ENCODE results near the gene CDK19.
A peak's percentile ranks its signal among the peaks of the same experiment; 100 is the strongest.

CDK19 gene

DNA sequence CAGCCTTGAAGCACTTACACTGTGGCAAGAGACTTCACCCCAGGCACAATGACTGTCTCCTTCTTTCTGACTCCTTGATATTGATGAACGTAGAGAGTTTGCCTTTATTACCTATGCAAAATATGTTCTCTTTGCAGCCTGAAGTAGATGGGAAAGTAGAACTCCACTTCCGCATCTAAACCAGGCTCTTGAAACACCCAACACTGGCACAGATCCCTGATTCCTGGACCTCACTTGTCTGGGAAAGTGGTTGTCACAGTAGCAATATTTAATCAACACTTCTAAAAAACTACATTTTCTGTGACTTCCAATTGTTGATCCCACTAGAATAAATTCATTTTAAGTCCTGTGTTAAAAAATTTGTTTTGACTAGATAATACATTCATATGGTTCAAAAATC, 143.1 kb downstream of the CDK19 start:
- Histone ChIP-seq H3K27me3 (no peaks in the 10 kb centered on the region), H3K36me3 (peaks cover 44% of the 10 kb centered on the region), H3K4me1 (peaks cover 14% of the 10 kb centered on the region), H3K9ac (no peak overlapping the region), H3K27ac (no peak overlapping the region), H4K20me1 (peaks cover 30% of the 10 kb centered on the region), H3K4me3 (no peak overlapping the region), H3K4me2 (0 out of 2 replicates have a peak overlapping the region, but pooled peaks have one; percentile 9), H3K9me3 (no peaks in the 10 kb centered on the region; the same call in 1 of the 2 replicates)
- no peak for TF ChIP-seq Cebpa-rat (IDR thresholded peaks at IDR 0.05)

DNA sequence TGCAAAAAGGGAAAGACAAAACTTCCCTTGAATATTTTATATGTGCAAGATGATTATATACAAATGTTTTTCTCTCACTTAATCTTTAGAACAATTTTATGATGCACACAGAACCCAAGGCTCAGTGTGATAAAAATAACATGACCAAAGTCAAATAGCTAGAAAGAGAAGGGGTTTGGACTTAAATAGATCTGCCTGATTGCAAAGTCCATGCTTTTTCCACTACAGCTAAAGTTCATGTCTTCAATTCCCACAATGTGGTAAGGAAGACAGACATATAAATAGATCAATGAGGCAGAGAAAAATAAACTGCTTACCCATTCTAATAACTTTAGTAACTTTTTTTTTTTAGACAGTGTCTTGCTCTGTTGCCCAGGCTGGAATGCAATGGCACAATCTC, 143.8 kb downstream of the CDK19 start:
- peaks cover 30% of the 10 kb centered on the region for H4K20me1 ChIP-seq
- H3K36me3 ChIP-seq, result peaks cover 40% of the 10 kb centered on the region
- no peaks in the 10 kb centered on the region for H3K27me3 ChIP-seq
- no peak for TF ChIP-seq Cebpa-rat (IDR thresholded peaks at IDR 0.05)
- H3K9ac ChIP-seq, result no peak overlapping the region
- H3K4me3 ChIP-seq, result no peak overlapping the region
- peaks cover 14% of the 10 kb centered on the region for H3K4me1 ChIP-seq
- H3K9me3 ChIP-seq, result no peaks in the 10 kb centered on the region; the same call in 1 of the 2 replicates
- H3K4me2 ChIP-seq, result peak overlapping the region; percentile 9; the same call in 1 of the 2 replicates
- no peak overlapping the region for H3K27ac ChIP-seq

DNA sequence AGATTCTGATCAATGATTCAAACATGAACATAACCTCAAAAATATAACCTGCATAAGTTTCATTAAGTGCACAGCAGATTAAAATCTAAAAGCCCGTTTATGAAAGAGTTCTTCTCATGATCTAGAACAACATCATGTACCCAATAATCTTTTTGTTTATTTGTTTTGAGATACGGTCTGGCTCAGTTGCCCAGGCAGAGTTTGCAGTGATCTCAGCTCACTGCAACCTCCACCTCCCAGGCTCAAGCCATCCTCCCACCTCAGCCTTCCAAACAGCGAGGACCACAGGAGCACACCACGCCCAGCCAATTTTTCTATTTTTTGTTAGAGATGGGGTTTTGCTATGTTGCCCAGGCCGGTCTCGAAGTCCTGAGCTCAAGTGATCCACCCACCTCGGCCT, 149.7 kb downstream of the CDK19 start:
- peaks cover 16% of the 10 kb centered on the region; the same call in 1 of the 2 replicates for H4K20me1 ChIP-seq
- H3K9ac ChIP-seq, result no peak overlapping the region
- H3K27ac ChIP-seq, result no peak overlapping the region
- no peaks in the 10 kb centered on the region for H3K27me3 ChIP-seq
- peaks cover 65% of the 10 kb centered on the region for H3K36me3 ChIP-seq
- peaks cover 21% of the 10 kb centered on the region for H3K9me3 ChIP-seq
- H3K4me2 ChIP-seq, result no peak overlapping the region
- no peaks in the 10 kb centered on the region for H3K4me1 ChIP-seq
- no peak for TF ChIP-seq Cebpa-rat (IDR thresholded peaks at IDR 0.05)
- no peak overlapping the region for H3K4me3 ChIP-seq

DNA sequence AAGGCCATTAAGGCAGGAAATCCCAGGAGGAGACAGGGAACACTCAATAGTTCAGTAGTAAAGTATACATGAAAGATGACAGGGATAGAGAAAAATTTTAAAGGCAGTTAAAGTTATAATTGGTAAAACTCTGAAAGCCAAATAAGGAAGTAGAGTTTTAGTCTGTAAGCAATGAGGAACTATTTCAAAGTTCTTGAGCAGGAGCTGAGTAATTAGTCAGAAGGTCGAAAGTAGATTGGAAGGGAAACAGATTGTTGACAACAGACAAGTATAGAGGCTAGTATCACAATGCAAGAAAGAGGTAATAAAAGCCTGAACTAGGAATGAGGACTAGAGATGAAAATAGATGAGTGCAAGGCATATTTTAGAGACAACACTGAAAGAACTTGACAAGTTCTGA, 150.3 kb downstream of the CDK19 start:
- Histone ChIP-seq H3K36me3 (peaks cover 69% of the 10 kb centered on the region), H3K9ac (no peak overlapping the region), H3K27me3 (no peaks in the 10 kb centered on the region; the same call in 1 of the 2 replicates), H3K27ac (no peak overlapping the region), H3K9me3 (peaks cover 28% of the 10 kb centered on the region), H3K4me2 (no peak overlapping the region), H4K20me1 (peaks cover 9% of the 10 kb centered on the region; the same call in 1 of the 2 replicates), H3K4me1 (no peaks in the 10 kb centered on the region), H3K4me3 (no peak overlapping the region)
- no peak for TF ChIP-seq Cebpa-rat (IDR thresholded peaks at IDR 0.05)

DNA sequence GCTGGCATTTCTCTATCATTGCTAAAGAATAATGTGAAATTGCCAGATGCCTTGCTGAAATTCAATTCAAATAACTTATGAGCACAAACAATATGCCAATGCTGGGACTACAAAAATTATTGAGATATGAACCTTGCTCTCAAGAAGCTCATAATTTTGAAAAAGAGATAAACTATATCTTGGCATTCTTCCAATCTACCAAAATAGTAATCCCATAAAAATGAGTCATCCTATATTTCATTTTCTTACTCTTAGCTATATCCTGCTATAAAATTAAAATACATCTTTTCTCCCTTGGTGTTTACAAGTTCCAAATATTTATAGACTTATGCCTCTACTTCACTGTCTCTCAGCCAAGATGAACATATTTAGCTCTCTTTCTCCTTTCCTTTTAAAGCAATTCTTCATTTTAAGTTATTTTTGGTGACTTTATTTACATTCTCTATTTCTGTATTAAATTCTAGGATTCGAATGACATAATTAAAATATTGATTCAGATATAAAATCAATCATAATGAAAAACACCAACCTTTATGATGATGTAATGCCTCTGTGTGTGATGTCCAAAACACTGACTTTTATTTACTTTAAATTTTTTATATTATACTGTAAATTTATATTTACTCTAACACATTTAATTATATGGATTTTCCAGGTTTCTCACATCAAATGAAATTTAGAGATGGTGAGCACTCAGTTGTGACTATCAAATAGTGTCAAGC, 152.6 kb downstream of the CDK19 start:
- Histone ChIP-seq H3K4me2 (no peak overlapping the region), H3K9me3 (peaks cover 28% of the 10 kb centered on the region)
- TF ChIP-seq Cebpa-rat (IDR thresholded peaks at IDR 0.05), result no peak

DNA sequence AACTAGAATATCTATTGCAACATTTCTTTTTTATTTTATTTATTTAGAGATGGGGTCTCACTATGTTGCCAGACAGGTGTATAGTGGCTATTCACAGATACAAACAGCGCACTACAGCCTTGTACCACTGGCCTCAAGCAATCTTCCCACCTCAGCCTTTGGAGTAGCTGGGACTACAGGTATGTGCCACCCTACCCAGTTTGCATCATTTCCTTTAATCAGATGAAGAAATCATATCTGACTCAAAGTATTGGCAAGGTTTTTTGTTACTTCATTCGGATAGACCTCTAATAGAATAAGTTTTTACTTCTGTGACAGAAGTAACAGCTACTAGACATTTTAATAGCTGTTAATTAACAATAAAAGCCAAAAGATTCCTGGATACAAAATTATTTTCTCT, 153.9 kb downstream of the CDK19 start:
- Histone ChIP-seq H3K4me1 (no peaks in the 10 kb centered on the region), H3K9me3 (peaks cover 28% of the 10 kb centered on the region), H3K4me3 (no peak overlapping the region), H3K9ac (no peak overlapping the region), H3K27me3 (no peaks in the 10 kb centered on the region; the same call in 1 of the 2 replicates), H3K4me2 (no peak overlapping the region), H3K27ac (no peak overlapping the region), H4K20me1 (no peaks in the 10 kb centered on the region), H3K36me3 (peaks cover 66% of the 10 kb centered on the region)
- TF ChIP-seq Cebpa-rat (IDR thresholded peaks at IDR 0.05), result no peak

More for the DNA sequence above, 152.6 kb downstream of the CDK19 start:
- Histone ChIP-seq H4K20me1 (no peaks in the 10 kb centered on the region), H3K36me3 (peaks cover 69% of the 10 kb centered on the region), H3K27me3 (no peaks in the 10 kb centered on the region; the same call in 1 of the 2 replicates), H3K4me3 (no peak overlapping the region), H3K27ac (no peak overlapping the region), H3K4me1 (no peaks in the 10 kb centered on the region), H3K9ac (no peak overlapping the region)

DNA sequence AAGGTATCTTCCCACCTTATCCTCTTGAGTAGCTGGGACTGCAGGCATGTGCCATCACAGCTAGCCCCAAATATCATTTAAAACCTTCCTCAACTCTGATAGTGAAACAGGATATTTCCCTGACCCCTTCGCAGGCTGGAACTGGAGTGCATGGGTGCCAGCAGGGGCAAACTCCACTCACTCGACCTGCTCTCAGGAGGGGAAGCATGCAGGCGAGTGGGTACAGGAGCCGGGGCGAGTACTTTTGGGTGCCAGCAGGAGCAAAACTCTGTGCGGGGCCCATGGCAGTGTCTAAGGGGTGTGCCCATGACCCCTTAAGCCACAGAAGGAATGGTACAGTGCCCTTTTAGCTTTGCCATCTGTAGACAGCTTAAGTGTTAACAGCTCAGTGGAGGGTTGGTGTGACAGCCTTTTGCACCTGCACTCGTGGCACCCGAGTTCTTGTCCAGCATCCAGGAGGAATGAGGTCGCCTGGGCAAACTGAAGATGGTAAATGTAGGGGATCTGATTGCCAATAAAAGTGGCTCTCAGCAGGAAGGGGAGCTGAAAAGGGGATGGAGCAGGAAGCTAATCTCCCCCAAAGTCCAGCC, 155.1 kb downstream of the CDK19 start:
- TF ChIP-seq Cebpa-rat (IDR thresholded peaks at IDR 0.05), result no peak
- H3K27ac ChIP-seq, result no peak overlapping the region
- H3K4me2 ChIP-seq, result no peak overlapping the region
- H4K20me1 ChIP-seq, result no peaks in the 10 kb centered on the region
- no peaks in the 10 kb centered on the region; the same call in 1 of the 2 replicates for H3K27me3 ChIP-seq
- H3K9me3 ChIP-seq, result peaks cover 28% of the 10 kb centered on the region
- H3K4me1 ChIP-seq, result no peaks in the 10 kb centered on the region
- no peak overlapping the region for H3K9ac ChIP-seq
- peaks cover 58% of the 10 kb centered on the region for H3K36me3 ChIP-seq
- H3K4me3 ChIP-seq, result no peak overlapping the region

DNA sequence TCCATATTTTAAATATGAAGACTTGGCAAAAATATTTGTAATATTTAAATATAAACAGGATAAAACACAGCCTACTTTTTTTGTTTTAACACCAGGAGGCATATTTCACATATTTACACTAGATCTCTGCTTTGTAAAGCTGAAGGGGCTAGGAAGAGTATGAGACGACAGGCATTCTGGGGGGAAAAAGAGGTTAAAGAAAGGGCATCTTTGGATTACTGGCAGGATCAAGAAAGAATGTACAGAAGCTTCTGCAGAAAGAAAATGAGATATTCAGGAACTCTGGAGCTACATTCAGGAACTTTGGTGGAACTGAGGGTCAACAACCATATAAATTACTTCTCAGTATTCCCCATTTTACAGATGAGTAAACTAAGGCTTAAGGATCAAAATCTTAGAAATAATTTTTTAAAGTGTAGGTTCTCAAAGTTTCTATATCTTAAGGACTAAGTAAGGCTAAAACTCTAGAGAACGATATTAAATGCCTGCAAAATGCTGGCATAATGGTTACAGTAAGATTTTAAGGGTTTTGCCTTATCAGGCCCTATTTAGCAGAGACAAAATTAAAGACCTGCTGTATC, 156.5 kb downstream of the CDK19 start:
- no peak for TF ChIP-seq Cebpa-rat (IDR thresholded peaks at IDR 0.05)
- H3K4me2 ChIP-seq, result no peak overlapping the region
- no peaks in the 10 kb centered on the region; the same call in 1 of the 2 replicates for H3K27me3 ChIP-seq
- no peak overlapping the region for H3K27ac ChIP-seq
- H3K4me1 ChIP-seq, result no peaks in the 10 kb centered on the region
- peaks cover 55% of the 10 kb centered on the region for H3K36me3 ChIP-seq
- H3K9me3 ChIP-seq, result peaks cover 28% of the 10 kb centered on the region
- H3K9ac ChIP-seq, result no peak overlapping the region
- H3K4me3 ChIP-seq, result no peak overlapping the region
- no peaks in the 10 kb centered on the region for H4K20me1 ChIP-seq

DNA sequence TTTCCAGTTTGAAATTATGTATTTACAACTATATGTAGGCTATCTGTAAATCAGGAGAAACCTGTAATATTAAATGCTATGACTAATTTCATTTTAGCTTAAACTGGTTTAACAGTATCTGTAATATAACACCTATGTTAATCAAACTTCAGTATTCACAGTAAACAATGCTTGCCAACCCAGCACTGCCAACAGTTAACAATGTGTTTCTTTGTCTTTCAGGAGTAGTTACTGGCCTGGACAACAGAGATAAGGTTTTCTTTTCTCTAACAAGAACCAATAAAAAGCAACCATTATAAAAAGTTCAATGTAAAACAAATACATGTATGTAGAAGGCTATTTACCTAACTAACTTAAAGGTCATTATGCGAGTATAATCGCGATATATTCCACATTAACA, 158.8 kb downstream of the CDK19 start:
- no peaks in the 10 kb centered on the region for H4K20me1 ChIP-seq
- H3K4me3 ChIP-seq, result no peak overlapping the region
- peaks cover 16% of the 10 kb centered on the region for H3K9me3 ChIP-seq
- H3K36me3 ChIP-seq, result peaks cover 47% of the 10 kb centered on the region
- H3K9ac ChIP-seq, result no peak overlapping the region
- H3K4me2 ChIP-seq, result no peak overlapping the region
- H3K4me1 ChIP-seq, result no peaks in the 10 kb centered on the region
- H3K27me3 ChIP-seq, result no peaks in the 10 kb centered on the region; the same call in 1 of the 2 replicates
- no peak for TF ChIP-seq Cebpa-rat (IDR thresholded peaks at IDR 0.05)
- H3K27ac ChIP-seq, result no peak overlapping the region

DNA sequence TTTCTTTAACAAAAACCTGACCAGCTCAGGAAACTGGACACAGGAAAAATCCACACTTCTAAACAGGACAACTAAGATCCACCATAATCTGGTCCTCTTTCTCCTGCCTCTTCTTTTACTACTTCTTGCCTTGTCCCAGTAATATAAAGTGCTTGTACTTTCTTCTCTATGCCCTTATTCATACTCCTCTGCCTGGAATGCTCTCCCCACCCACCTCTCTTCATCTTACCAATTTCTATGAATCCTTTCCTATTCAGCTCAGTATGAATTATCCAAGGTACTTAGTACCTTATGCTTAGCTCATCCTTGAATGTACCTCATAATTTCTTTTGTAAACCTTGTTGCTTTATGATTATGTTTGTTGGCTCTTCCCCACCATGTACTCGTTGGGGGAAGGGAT, 159.4 kb downstream of the CDK19 start:
- no peaks in the 10 kb centered on the region for H3K4me1 ChIP-seq
- TF ChIP-seq Cebpa-rat (IDR thresholded peaks at IDR 0.05), result no peak
- H3K9ac ChIP-seq, result no peak overlapping the region
- no peak overlapping the region for H3K27ac ChIP-seq
- no peak overlapping the region for H3K4me2 ChIP-seq
- no peak overlapping the region for H3K4me3 ChIP-seq
- no peaks in the 10 kb centered on the region for H4K20me1 ChIP-seq
- H3K36me3 ChIP-seq, result peaks cover 41% of the 10 kb centered on the region
- no peaks in the 10 kb centered on the region; the same call in 1 of the 2 replicates for H3K27me3 ChIP-seq
- H3K9me3 ChIP-seq, result peaks cover 9% of the 10 kb centered on the region
